SK-N-SH treated with all-trans-retinoic acid at 6 μM for 48 hours (cell line): ENCODE data around the gene QSOX1.

Source experiments
- ARNTL ChIP-seq: fragments of 450-650 bp; formaldehyde crosslinking; IDR thresholded peaks from 2 replicates; pipeline ENCODE4 v1.5.0; 2020; ENCODE audit warnings: low read depth, mild to moderate bottlenecking, moderate library complexity, borderline replicate concordance
- CREB5 ChIP-seq: fragments of 250-450 bp; sonication (Bioruptor Pico); IDR thresholded peaks from 2 replicates; pipeline ENCODE4 v1.5.1; 2020; ENCODE audit warnings: low read depth, mild to moderate bottlenecking, moderate library complexity
- CSDC2 ChIP-seq: fragments of 250-450 bp; sonication (Bioruptor Pico); IDR thresholded peaks from 2 replicates; pipeline ENCODE4 v1.5.0; 2020; ENCODE audit warnings: mild to moderate bottlenecking, moderate library complexity
- CSRNP3 ChIP-seq: fragments of 250-450 bp; sonication (Bioruptor Pico); IDR thresholded peaks from 2 replicates; pipeline ENCODE4 v1.5.1; 2021; ENCODE audit warnings: mild to moderate bottlenecking, moderate library complexity
- PATZ1 ChIP-seq: fragments of 250-450 bp; sonication (Bioruptor Pico); IDR thresholded peaks from 2 replicates; pipeline ENCODE4 v1.8.0; 2020; ENCODE audit warnings: mild to moderate bottlenecking, moderate library complexity, borderline replicate concordance
- POU6F1 ChIP-seq: fragments of 250-450 bp; sonication (Bioruptor Pico); IDR thresholded peaks from 2 replicates; pipeline ENCODE4 v1.8.0; 2021; ENCODE audit warnings: low read depth, mild to moderate bottlenecking, moderate library complexity, borderline replicate concordance
- TCF4 ChIP-seq: fragments of 250-450 bp; sonication (Bioruptor Pico); IDR thresholded peaks from 2 replicates; pipeline ENCODE4 v1.8.0; 2021; ENCODE audit warnings: mild to moderate bottlenecking, moderate library complexity, borderline replicate concordance
- TOX ChIP-seq: fragments of 250-450 bp; sonication (Bioruptor Pico); IDR thresholded peaks from 2 replicates; pipeline ENCODE4 v1.8.0; 2021; ENCODE audit warnings: mild to moderate bottlenecking, moderate library complexity, borderline replicate concordance
- TSHZ2 ChIP-seq: fragments of 250-450 bp; sonication (Bioruptor Pico); IDR thresholded peaks from 2 replicates; pipeline ENCODE4 v1.5.0; 2020; ENCODE audit warnings: mild to moderate bottlenecking, moderate library complexity
- ZFP3 ChIP-seq: fragments of 250-450 bp; sonication (Bioruptor Pico); IDR thresholded peaks from 2 replicates; pipeline ENCODE4 v1.5.0; 2020; ENCODE audit warnings: mild to moderate bottlenecking, moderate library complexity
- ZNF70 ChIP-seq: fragments of 450-650 bp; formaldehyde crosslinking; IDR thresholded peaks from 2 replicates; pipeline ENCODE4 v1.5.0; 2020; ENCODE audit warnings: mild to moderate bottlenecking, moderate library complexity
- ZNF8 ChIP-seq: fragments of 450-650 bp; formaldehyde crosslinking; IDR thresholded peaks from 2 replicates; pipeline ENCODE4 v1.5.0; 2020; ENCODE audit warnings: mild to moderate bottlenecking, moderate library complexity

- TF ChIP-seq CSDC2 (CRISPR knock-in tag) (no peak), TOX (CRISPR knock-in tag) (no peak), ARNTL (no peak), ZFP3 (no peak), ZNF8 (CRISPR knock-in tag) (no peak), TSHZ2 (CRISPR knock-in tag) (no peak), TCF4 (CRISPR knock-in tag) (no peak), ZNF70 (no peak), PATZ1 (CRISPR knock-in tag) (no peak), CREB5 (CRISPR knock-in tag) (no peak), POU6F1 (CRISPR knock-in tag) (no peak), CSRNP3 (CRISPR knock-in tag) (no peak)
Observed at GRCh38 chr1:180157576-180158057, 2.9 kb downstream of the QSOX1 start.
